H1 (cell line): Measurements from ENCODE around the gene FHL1.

Experiments
- EZH2 ChIP-seq: fragments of 200-600 bp; sonication (generic); IDR thresholded peaks from 2 replicates; pipeline ENCODE4 v1.7.1; 2012; ENCODE audit warnings: low read depth, mild to moderate bottlenecking, moderate library complexity, low read length, inconsistent platforms; ENCODE audit not compliant: severe bottlenecking
- GABPA ChIP-seq: IDR thresholded peaks from 2 replicates; pipeline ENCODE4 v1.6.1; 2011; ENCODE audit warnings: mild to moderate bottlenecking, low read length, moderate library complexity, borderline replicate concordance; ENCODE audit not compliant: insufficient read depth
- POLR2A ChIP-seq, 2 experiments: IDR thresholded peaks; 1 replicate in 1 of 2; 2 replicates in 1 of 2; pipeline ENCODE4 v1.6.1; 2011; ENCODE audit warnings: low read depth in 2 of 2, low read length in 2 of 2, mild to moderate bottlenecking in 2 of 2; ENCODE audit errors: control extremely low read depth in 1 of 2
- POLR2AphosphoS5 ChIP-seq: IDR thresholded peaks from 2 replicates; pipeline ENCODE4 v1.6.1; 2011; ENCODE audit warnings: low read depth, low read length
- SIRT6 ChIP-seq: IDR thresholded peaks from one replicate; pipeline ENCODE4 v1.7.1; 2012; ENCODE audit warnings: low read length, inconsistent platforms
- SP1 ChIP-seq: IDR thresholded peaks from 2 replicates; pipeline ENCODE4 v1.6.1; 2011; ENCODE audit warnings: low read depth, low read length
- TF ChIP-seq, protein P1 (sequence below), 3 experiments: IDR thresholded peaks; 1 replicate in 2 of 3; 2 replicates in 1 of 3; pipeline versions ENCODE4 v1.5.1 to v1.6.1; 2011; ENCODE audit warnings: low read length in 3 of 3, mild to moderate bottlenecking in 3 of 3, inconsistent platforms in 2 of 3, low read depth in 1 of 3, moderate library complexity in 1 of 3; ENCODE audit not compliant: insufficient read depth in 1 of 3; ENCODE audit errors: control extremely low read depth in 1 of 3
- TF ChIP-seq, protein P2 (sequence below): IDR thresholded peaks from 2 replicates; pipeline ENCODE4 v1.6.1; 2012; ENCODE audit warnings: inconsistent platforms
- TF ChIP-seq, protein P3 (sequence below): IDR thresholded peaks from 2 replicates; pipeline ENCODE4 v1.6.1; 2011; ENCODE audit warnings: low read length, improper control_type of control experiment

DNA sequence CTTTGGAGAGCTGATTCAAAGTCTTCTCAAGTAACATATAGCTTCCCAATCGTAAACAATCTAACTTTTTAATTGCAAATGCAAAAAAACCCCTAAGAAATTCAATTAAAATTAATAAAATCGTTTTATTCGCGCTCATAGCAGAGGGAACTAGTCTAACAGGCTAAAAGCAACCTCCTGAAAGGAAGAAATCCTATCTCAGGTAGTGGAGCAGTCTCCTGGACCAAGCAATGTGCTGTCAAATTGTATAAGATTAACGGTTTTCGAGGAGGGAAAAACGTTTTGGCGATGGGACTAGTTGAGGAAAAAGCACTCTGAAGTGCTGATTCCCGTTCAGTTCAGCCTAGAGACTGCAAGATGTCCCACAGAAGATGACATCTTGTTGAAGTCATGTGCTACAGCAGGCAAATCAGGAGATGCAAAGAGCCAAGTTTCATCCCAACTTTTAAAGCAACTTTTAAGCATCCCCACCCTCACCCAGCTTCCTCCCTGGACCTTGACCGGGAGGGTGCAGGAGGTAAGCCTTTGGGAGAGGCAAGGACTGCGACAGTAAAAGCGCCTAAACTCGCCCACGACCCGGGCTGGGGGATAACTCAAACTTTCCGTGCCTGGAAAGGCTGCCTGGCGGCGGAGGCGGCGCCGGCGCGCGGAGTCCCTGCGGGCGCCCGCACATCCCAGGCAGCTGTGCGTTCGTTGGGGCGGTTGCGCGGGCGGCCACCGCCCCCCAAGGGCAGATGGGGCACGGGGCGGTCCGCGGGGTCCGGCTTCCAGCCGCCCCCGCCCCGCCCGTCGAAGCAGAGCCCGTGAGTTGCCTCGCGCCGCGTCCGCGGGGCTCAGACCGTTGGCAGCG is 103.1 kb downstream of the FHL1 start:
- TF ChIP-seq, protein P1, sequence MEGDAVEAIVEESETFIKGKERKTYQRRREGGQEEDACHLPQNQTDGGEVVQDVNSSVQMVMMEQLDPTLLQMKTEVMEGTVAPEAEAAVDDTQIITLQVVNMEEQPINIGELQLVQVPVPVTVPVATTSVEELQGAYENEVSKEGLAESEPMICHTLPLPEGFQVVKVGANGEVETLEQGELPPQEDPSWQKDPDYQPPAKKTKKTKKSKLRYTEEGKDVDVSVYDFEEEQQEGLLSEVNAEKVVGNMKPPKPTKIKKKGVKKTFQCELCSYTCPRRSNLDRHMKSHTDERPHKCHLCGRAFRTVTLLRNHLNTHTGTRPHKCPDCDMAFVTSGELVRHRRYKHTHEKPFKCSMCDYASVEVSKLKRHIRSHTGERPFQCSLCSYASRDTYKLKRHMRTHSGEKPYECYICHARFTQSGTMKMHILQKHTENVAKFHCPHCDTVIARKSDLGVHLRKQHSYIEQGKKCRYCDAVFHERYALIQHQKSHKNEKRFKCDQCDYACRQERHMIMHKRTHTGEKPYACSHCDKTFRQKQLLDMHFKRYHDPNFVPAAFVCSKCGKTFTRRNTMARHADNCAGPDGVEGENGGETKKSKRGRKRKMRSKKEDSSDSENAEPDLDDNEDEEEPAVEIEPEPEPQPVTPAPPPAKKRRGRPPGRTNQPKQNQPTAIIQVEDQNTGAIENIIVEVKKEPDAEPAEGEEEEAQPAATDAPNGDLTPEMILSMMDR (IDR thresholded peaks at IDR 0.05; ENCODE audit: control extremely low read depth in 1 of 3, insufficient read depth in 1 of 3, low read depth in 1 of 3, low read length in 3 of 3): no peak
- TF ChIP-seq, protein P2, sequence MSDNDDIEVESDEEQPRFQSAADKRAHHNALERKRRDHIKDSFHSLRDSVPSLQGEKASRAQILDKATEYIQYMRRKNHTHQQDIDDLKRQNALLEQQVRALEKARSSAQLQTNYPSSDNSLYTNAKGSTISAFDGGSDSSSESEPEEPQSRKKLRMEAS: no peak
- TF ChIP-seq POLR2AphosphoS5 (no peak), SP1 (no peak), GABPA (no peak), POLR2A (IDR thresholded peaks at IDR 0.05; ENCODE audit: control extremely low read depth in 1 of 2, low read depth in 2 of 2, low read length in 2 of 2) (no peak), EZH2 (no peak), SIRT6 (no peak)
- TF ChIP-seq, protein P3, sequence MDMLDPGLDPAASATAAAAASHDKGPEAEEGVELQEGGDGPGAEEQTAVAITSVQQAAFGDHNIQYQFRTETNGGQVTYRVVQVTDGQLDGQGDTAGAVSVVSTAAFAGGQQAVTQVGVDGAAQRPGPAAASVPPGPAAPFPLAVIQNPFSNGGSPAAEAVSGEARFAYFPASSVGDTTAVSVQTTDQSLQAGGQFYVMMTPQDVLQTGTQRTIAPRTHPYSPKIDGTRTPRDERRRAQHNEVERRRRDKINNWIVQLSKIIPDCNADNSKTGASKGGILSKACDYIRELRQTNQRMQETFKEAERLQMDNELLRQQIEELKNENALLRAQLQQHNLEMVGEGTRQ: no peak
